ENCODE data around the gene ASB5.
"Not testable (repeated sequence)": the region's sequence is repeated elsewhere in the genome, so short reads cannot be mapped to it uniquely, and the experiment has no call there.

ASB5 gene

DNA sequence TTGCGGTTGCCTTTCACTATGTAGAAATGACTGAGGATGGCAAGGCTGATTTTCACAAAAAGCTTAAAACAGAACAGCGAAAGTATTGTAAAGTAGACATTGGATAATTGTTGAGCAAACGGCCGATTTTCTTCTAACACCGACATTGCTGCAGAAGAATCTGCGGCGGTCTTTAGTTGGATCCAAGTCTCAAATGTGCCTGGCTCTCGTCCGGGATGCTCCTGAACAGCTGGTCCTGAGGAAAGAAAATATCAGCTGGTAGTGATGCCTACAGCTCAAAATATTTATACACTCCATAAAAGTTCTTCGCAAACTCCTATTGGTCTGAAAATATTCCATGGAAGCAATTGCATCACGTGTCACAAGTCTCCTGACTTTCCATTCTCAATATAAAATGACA, at the start of gene ASB5:
ASB5 (minus strand) TSS at position 260 of the 400 bp plus-strand sequence; CDS start at position 146, 114 bp downstream.
- DNase-seq = no peak

- no peak for DNase-seq
Measured at GRCh38 chr4:176313596-176314336, 44.7 kb upstream of the ASB5 start.

GRCh38 chr4:176309772-176310171, 40.8 kb upstream of the ASB5 start:
- no peak for DNase-seq

DNA sequence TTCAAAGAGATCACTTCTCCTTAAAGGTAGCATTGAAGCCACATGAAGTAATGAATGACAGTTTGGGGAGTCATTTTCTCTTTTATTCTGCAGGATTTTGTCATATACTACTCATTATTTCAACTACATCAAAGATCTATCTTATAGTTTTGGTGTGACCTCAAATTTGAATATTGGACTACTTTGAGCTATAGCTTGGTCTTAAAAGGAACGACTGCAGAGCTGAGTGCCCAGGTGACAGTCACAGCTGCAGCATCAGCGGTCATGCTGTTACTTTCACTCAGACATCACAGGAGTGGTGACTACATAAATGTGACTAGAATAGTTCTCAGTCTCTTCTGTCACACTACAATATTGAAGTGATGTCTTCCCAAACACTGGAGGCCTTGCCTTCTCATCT, 40.0 kb upstream of the ASB5 start:
- DNase-seq = no peak

DNA sequence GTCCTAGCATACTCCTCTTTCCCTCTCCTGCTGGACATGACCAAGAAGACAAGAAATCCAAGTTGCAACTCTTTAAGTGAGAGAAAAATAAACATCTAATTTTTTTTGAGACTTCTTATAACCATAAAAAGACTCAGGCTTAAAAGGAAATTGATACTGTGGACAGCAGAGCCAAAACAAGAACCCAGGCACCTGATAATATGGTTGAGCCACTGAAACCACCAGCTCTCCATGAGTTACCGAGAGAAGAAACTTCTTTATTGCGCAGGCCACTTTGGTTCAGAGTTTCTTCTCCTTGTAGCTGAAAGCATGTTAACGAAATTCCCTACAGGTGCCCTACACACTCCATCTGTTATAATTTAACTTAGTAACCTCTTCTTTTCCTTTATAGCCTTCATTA, 39.4 kb upstream of the ASB5 start:
- DNase-seq = no peak

DNA sequence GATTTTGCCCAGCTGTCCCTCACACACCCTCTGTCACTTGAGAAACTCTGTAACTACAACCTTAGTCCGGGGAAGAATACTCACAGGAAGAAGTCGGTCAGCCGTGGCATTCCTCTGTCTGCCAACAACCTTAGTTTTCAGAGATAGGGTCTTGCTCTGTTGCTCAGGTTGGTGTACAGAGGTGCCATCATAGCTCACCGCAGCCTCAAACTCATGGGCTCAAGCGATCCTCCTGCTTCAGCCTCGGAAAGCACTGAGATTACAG, 38.6 kb upstream of the ASB5 start:
- DNase-seq = no peak

DNA sequence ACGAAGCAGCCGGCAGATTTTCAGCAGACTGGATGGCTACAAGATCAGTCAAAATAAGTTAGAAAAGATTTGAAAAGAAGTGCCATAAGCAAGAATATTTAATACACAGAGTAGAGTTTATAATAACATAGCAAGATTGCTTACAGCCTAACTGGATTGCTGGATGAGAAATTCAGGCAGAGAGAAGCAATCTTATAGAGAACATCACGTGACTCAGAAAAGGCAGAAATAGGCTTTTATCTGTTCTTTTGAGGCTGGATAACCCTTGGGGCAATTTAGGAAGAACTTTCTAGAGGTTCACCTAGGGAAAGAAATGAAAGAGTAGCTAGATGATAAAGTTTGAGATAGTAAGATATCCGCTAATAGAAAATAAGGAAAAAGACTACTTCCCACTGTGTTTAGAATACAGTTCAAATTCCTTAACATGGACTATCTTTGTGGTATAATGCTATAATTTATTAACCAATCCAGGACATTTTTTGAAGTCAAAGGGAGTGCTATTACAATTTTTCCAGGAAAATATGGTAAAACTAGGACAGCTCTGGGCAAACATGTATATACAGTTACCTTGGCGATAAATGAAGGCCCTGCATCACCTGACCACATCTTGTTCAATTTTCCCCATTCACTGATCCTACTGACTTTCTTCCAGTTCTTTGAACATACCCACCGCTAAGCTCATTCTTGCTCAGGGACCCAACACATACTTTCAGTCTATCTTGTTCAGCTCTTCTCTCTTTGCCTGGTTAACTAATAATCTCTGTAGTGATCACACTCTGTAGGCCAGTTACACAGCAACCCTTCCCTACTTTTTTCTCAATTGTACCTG, 38.0 kb upstream of the ASB5 start:
- no peak for DNase-seq

DNA sequence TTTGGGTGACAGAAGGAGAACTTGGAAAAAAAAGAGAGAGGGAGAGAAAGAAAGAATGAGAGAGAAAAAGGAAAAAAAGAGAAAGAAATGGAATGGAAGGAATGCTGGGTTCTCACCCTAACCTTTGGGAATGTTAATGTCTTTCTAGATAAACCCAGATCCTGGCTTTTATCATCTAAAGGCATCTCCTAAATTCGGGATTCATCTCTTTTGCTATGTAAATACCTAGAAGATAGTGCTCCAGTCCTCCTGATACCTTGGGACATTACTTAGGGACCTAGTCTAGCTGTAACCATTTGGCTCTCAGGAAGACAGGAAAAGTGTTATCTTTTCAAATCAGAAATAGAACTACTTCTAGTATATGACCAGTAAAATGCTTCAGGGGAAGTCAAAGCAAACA, 34.9 kb upstream of the ASB5 start:
- no peak for DNase-seq

GRCh38 chr4:176302283-176303275, 33.6 kb upstream of the ASB5 start:
- no peak for DNase-seq

- no peak for DNase-seq
Measured at GRCh38 chr4:176300565-176300964, 31.5 kb upstream of the ASB5 start.

GRCh38 chr4:176300036-176300435, 31.0 kb upstream of the ASB5 start:
- DNase-seq = no peak

DNA sequence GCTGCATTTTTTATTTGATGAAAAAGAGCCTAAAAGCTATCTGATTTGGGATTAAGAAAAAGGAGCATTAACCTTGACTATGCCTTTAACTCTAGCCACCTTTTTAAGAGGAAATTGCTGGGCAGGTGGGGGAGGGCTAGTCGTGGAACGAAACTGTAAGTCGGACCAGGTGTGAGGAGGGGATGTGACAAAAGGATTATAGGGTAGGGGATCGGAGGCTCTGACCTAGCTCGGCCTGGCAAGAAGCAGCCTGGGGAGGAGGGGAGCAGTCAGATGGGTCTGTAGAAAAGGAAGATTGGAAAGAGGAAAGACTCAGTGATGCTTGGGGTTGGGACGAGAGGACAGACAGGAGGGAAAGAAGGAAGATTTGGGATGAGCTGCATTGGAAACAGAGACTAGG, 29.6 kb upstream of the ASB5 start:
- no peak for DNase-seq

DNA sequence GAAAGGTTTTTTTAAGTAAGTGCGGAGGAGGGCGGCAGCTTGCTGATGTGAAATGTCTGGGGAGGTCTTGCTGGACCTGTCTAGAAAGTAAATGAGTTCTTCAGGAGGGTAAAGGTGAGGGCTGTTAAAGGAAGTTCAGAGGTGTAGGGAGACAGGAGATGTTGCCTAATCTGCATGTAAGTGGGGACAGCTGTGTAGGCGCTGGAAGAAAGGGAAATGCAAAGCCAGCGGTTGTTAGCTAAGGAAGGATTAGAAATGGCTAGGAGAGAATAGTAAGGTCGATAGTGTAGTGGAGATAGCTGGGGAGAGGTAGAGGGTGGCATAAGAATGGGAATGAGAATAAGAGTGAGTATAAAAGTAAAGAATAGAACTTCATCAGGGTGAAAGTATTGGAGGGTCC, 26.9 kb upstream of the ASB5 start:
- DNase-seq = not testable (repeated sequence)

DNA sequence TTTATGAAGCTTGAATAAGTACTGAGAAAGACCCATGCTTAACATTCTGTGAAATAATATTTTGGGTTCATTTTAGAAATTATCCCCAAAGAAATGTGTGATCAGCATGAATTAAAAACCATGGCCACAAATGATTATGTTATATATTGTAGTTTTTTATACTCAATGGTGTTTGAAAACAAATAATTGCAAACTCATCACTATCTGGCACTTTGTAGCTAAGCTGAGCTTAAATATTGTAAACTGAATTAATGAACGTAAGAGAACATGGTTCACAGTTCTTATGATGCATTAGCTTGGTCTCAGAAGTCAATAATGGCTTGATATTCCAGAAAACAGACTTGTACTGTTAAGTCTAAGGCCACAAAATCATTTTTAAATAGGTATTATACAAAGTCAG, 24.6 kb upstream of the ASB5 start:
- no peak for DNase-seq

DNA sequence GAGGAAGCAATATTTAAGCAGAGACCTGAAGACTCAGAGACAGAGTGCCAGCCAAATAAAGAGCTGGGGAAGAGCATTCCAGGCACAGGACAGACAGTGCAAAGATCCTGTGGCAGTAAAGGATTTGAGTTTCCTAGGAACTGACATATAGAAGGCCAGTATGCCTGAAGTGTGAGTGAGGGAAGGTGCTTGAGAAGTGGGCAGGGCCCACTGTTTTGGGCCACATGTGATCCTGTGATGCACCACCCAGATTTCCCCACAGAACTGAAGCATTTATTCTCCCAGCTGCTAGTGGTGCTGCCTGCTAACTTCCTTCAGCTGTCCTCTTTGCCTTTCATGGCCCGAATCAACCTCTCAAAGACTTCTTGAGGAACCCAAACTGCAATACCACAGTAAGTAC, 23.9 kb upstream of the ASB5 start:
- no peak for DNase-seq

GRCh38 chr4:176291748-176292147, 22.7 kb upstream of the ASB5 start:
- DNase-seq = no peak

DNA sequence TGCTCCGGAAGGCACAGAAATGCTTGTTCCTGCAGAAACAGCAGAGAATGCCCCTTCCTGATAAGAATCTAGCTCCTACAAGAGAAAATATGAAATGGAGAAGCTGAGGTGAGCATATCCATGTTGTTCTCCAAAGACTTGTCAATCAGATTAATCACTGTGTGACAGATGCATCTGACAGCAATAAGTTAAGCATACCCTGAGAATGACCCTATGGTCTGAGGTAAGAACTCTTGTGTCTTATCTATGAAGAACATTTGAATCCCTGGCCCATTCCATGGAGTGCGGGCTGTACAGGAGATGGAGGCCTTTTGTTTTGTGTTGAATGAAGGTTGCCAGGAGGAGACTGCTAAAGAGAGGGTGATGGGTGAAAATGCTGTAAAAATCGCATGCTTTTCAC, 21.5 kb upstream of the ASB5 start:
- no peak for DNase-seq

GRCh38 chr4:176289561-176289960, 20.5 kb upstream of the ASB5 start:
- DNase-seq = no peak

DNA sequence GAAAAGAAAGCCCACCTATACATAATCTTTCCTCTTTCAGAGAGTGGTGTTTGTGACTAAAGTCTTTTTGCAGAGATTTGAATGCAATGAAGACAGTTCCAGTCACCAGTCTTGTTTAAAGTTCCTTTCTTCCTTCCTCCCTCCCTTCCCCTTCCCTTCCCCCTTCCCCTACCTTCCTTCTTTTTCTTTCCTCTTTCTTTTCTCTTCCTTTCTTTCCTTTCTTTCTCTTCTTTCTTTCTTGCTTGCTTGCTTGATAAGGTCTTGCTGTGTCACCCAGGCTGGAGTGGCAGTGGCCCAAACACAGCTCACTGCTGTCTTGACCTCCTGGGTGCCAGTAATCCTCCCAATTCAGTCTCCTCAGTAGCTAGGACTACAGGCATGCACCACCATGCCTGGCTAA, 19.0 kb upstream of the ASB5 start:
- no peak for DNase-seq

DNA sequence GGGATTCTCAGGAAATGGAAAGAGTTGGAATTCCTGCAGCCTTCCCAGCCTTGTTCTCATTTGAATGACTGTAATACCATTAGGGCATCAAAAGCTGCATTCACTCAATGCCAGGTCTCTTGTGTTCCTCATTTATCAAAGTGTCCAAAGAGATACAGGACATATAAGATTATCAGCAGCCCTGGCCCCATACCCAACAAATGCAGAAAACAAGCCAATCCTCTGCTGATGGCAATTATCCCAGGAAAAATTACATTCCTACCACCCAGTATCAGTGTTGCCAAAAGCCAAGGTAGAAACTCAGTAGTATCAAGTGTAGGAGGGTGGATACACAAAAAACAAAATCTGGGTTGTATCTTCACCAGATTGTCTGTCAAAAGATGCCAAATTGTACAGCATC, 18.5 kb upstream of the ASB5 start:
- DNase-seq = no peak

DNA sequence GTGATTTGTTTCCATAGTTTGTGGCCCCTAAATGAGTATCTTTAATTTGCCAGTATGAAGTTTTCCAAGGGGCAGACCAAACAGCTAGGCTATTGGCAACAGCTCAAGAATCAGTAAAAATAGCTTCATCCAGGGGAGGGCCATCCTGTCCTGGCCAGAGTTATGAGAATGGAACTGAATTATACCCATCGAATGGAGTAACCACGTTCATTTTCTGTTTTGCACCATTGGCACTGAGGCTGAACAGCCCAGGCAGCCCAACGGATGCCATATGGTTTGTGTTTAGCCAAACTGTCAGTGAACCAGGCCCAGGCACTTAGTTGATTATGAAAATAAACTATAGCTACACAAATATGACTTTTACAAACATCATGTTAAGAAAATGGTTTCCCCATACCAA, 17.7 kb upstream of the ASB5 start:
- DNase-seq = no peak

GRCh38 chr4:176279560-176279959, 10.5 kb upstream of the ASB5 start:
- DNase-seq = not testable (repeated sequence)

DNA sequence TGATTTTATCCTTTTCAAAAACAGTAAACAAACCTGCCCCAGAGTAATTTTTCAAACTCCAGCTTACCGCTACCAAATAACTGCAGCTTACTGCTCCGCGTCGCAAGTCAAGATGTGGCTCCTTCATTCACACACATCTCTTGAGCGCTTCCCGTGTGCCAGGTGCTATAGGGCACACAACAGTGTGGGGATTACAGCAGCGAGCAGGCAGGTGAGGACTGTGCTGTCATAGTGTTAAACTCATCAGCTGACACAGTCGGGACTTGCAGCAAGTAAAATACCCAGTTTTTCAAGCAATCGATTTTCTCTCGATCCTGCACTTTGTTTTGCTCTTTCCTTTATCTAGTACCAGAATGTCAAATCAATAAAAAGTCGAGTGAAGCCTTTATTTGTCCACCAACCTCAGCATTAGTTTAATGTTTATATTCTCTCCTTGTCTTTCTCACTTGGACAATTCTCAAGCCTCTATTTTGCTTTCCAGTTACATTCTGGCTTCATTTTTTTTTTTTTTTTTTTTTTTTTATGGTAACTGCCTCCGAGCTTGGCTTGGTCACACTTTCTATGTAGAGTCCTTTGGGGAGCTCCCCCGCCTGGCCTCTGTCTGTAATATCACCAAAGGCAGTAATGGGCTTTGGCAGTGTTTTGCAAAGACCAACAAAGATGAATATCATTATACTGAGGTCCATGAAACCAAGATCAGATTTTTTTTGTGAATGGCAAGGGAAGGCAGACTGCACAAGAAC, 8.3 kb upstream of the ASB5 start:
- peak; percentile 2 for DNase-seq
